Heart left ventricle (tissue), 13 donors: ENCODE data around the gene ROPN1.

Source experiments
- CTCF ChIP-seq, 12 donors: fragments of 200-600 bp; sonication (generic) in 4 of 12; IDR thresholded peaks; one replicate each; pipeline versions ENCODE4 v1.5.0 to v1.8.0; 2018 to 2022; ENCODE audit warnings: antibody characterized with exemption in 12 of 12, mild to moderate bottlenecking in 5 of 12
- POLR2A ChIP-seq, 2 donors: fragments of 450-650 bp; IDR thresholded peaks; one replicate each; pipeline ENCODE4 v1.6.1; 2017; ENCODE audit warnings: antibody characterized with exemption in 2 of 2, mild to moderate bottlenecking in 2 of 2, moderate library complexity in 2 of 2
- donor health status: ischemic (EF 13 %, LVEDD 7.1; RV severe dilation, severe dysfunction).
- donor health status: DM: no; HTN: yes; CAD: no.
- donor health status: DM: no; HTN: no; CAD: no.
- donor health status: ischemic (EF 25% LVEDD 6.9; RV normal size, moderate dysfunction).
- donor health status: ischemic (EF 25% LVEDD 5.7; RV mildly dilated, moderate dysfunction).
- donor health status: ischemic (EF 35%, LVEDD 5.7; RV mildly dilated, moderate dysfunction).
- donor health status: nonischemic (EF 11% LVEDD 7.7; RV severe dilation, severe dysfunction).
- donor health status: DM: yes; HTN: yes; CAD: no.
- donor health status: PGD.
- donor health status: ischemic (EF 29% LVEDD 5.4; RV normal size, mild dysfunction).
- donor health status: nonischemic (EF 23%, LVEDD 6.1; RV moderate dilation, normal function).

- TF ChIP-seq CTCF (IDR thresholded peaks at IDR 0.05), result no peak
- TF ChIP-seq POLR2A (IDR thresholded peaks at IDR 0.05), result no peak
Measured at GRCh38 chr3:123984957-123985356, 7.0 kb downstream of the ROPN1 start.
